GM21423 (cell line): ENCODE measurements around the gene KIT.
"Not testable (repeated sequence)": the region's sequence is repeated elsewhere in the genome, so short reads cannot be mapped to it uniquely, and the experiment has no call there.

Source experiments
- ATAC-seq: cut with Tn5 transposase; IDR thresholded peaks from one replicate; pipeline ENCODE4 v1.9.1; 2021; ENCODE audit warnings: mild to moderate bottlenecking, moderate library complexity; ENCODE audit not compliant: unreplicated experiment

KIT gene

GRCh38 chr4:54657551-54658251, at the start of gene KIT:
Gene KIT, plus strand, starts transcription at chr4:54657957. Its CDS starts 58 bp downstream, at chr4:54658015.
- no peak for ATAC-seq

GRCh38 chr4:54609310-54609709, 48.4 kb upstream of the KIT start:
- no peak for ATAC-seq

- no peak for ATAC-seq
These were observed 43.6 kb upstream of the KIT start for GRCh38 chr4:54614149-54614548.

GRCh38 chr4:54620773-54621172, 37.0 kb upstream of the KIT start:
- no peak for ATAC-seq

- no peak for ATAC-seq
These were observed 32.4 kb upstream of the KIT start for GRCh38 chr4:54625391-54625790.

GRCh38 chr4:54626113-54626512, 31.6 kb upstream of the KIT start:
- ATAC-seq: no peak

- ATAC-seq: no peak
These were observed 25.2 kb upstream of the KIT start for GRCh38 chr4:54632537-54632936.

GRCh38 chr4:54633102-54633740, 24.5 kb upstream of the KIT start:
- not testable (repeated sequence) for ATAC-seq

GRCh38 chr4:54635318-54635717, 22.4 kb upstream of the KIT start:
- ATAC-seq: no peak

GRCh38 chr4:54637325-54637724, 20.4 kb upstream of the KIT start:
- no peak for ATAC-seq

GRCh38 chr4:54641101-54641500, 16.7 kb upstream of the KIT start:
- not testable (repeated sequence) for ATAC-seq

GRCh38 chr4:54643172-54643571, 14.6 kb upstream of the KIT start:
- no peak for ATAC-seq

GRCh38 chr4:54643958-54644751, 13.6 kb upstream of the KIT start:
- no peak for ATAC-seq

GRCh38 chr4:54645830-54646229, 11.9 kb upstream of the KIT start:
- no peak for ATAC-seq

GRCh38 chr4:54647070-54647469, 10.7 kb upstream of the KIT start:
- ATAC-seq: no peak

- no peak for ATAC-seq
These were observed 6.7 kb upstream of the KIT start for GRCh38 chr4:54651050-54651449.

- ATAC-seq: no peak
These were observed 3.0 kb upstream of the KIT start for GRCh38 chr4:54654753-54655152.

GRCh38 chr4:54657185-54657550, 589 bp upstream of the KIT start:
- ATAC-seq: no peak

GRCh38 chr4:54658252-54659093, 716 bp downstream of the KIT start:
- ATAC-seq: peak; percentile 38

GRCh38 chr4:54659313-54659712, 1.6 kb downstream of the KIT start:
- ATAC-seq: no peak
